ENCODE data around the gene ATP6V0D1. TPM values are rescaled to one million over a fixed set of nuclear protein-coding genes. Genes with fewer than 3 reads are reported as not detected.

Gene ATP6V0D1
- 10 to 100 TPM; 42.1 to 58.3 TPM for total RNA-seq

DNA sequence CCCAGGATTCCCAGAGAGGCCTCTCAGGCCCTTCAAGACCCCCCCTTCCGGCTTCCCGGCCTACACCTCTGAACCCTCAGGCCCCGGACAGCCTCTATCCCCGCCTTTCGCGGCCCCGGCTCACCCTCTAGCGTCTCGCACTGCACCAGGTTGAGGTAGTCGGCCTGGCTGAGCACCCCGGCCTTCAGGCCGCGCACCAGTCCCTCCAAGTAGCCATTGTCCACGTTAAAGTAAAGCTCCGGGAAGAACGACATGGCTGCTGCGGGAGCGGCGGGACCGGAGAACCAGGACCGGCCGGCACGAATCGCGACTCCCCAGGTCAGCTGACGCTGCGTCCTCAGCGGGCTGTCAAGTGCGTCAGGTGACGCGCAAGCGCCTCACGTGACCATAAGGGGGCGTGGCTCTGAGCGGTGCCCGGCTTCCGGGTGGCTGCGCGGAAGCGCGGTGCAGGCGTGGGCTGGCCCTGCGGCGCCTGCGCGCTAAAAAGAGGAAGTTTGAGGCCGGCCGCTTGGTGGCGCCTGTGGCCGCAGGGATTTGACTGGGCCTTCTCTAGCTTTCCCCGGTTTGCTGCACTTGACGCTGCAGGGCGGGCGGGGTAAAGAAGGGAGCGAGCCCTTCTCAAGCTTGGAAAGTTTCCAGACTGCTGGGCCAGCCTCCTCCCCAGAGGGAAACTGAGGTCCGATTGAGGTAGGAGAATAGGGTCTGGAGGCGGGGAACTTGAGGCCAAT lies at the start of gene ATP6V0D1:
ATP6V0D1 (minus strand) TSS at position 325 of the 728 bp plus-strand sequence; CDS start at position 254, 71 bp downstream.
- ATAC-seq: peak; percentile 88
- Mint-ChIP-seq H3K4me3 (peak within 1 kb of the TSS; percentile 99), H3K27ac (peak within 1 kb of the TSS; percentile 99)

GRCh38 chr16:67530013-67530939 lies 49.3 kb upstream of the ATP6V0D1 start:
- H3K36me3 Mint-ChIP-seq: no peaks in the 10 kb centered on the region
- DNase-seq (no peak), ATAC-seq (no peak)
- H3K27ac Mint-ChIP-seq: no peak overlapping the region
- peaks cover 56% of the 10 kb centered on the region for H3K27me3 Mint-ChIP-seq
- CTCF ChIA-PET: interaction anchor here (1.5 to 20.7 kb wide), 5 partner anchors 11 to 115 kb away, joined by 4 to 732 read pairs (median 17); partner anchors contain the start of genes AGRP, ATP6V0D1 and CARMIL2
- peaks cover 18% of the 10 kb centered on the region for H3K4me1 Mint-ChIP-seq
- peak overlapping the region; percentile 42 for H3K4me3 Mint-ChIP-seq
- no peaks in the 10 kb centered on the region for H3K9me3 Mint-ChIP-seq (ENCODE audit: low read depth)

More for the DNA sequence above, at the start of gene ATP6V0D1:
- CTCF ChIA-PET: interaction anchor here (0.7 to 30.1 kb wide), 32 partner anchors 9 to 510 kb away, joined by 3 to 732 read pairs (median 4); partner anchors contain the start of genes ACD, C16orf86, CARMIL2 and CTCF
- H3K4me1 Mint-ChIP-seq: peaks cover 31% of the 10 kb centered on the region
- no peaks in the 10 kb centered on the region for H3K9me3 Mint-ChIP-seq (ENCODE audit: low read depth)
- peak; percentile 99 for DNase-seq
- peaks cover 16% of the 10 kb centered on the region for H3K36me3 Mint-ChIP-seq
- no peaks in the 10 kb centered on the region for H3K27me3 Mint-ChIP-seq

DNA sequence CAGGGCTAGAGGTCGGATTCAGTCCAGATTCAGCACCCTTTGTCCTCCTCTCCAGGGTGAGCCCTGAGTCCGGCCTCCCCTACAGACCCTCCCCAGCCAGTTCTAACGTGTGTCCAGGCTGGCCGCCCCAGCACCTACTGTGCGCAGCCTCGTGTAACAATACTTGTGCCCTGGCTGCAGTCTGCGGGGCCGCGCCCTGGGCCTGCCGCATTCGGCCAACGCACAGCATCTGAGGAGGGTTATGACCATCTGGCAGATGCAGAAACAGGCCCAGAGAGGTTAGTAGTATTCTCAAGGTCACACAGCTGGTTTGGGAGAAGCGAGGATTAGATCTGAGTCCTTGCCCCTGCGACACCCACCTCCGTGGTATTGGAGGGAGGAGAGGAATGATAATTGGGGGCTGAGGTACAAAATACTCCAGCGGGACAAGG lies 48.6 kb upstream of the ATP6V0D1 start:
- CTCF ChIA-PET: interaction anchor here (0.6 to 20.7 kb wide), 8 partner anchors 11 to 130 kb away, joined by 3 to 732 read pairs (median 10); partner anchors contain the start of genes AGRP, ATP6V0D1 and CARMIL2
- H3K36me3 Mint-ChIP-seq: no peaks in the 10 kb centered on the region
- H3K27ac Mint-ChIP-seq: no peak overlapping the region
- no peaks in the 10 kb centered on the region for H3K9me3 Mint-ChIP-seq (ENCODE audit: low read depth)
- peaks cover 18% of the 10 kb centered on the region for H3K4me1 Mint-ChIP-seq
- DNase-seq (no peak), ATAC-seq (no peak)
- peaks cover 53% of the 10 kb centered on the region for H3K27me3 Mint-ChIP-seq
- peak overlapping the region; percentile 42 for H3K4me3 Mint-ChIP-seq

- ATAC-seq (peak; percentile 69), DNase-seq (no peak)
- H3K27ac Mint-ChIP-seq: no peak overlapping the region
- no peaks in the 10 kb centered on the region for H3K36me3 Mint-ChIP-seq
- CTCF ChIA-PET: interaction anchor here (0.6 to 20.7 kb wide), 12 partner anchors 10 to 477 kb away, joined by 3 to 732 read pairs (median 4); partner anchors contain the start of genes AGRP, ATP6V0D1 and CARMIL2
- peaks cover 51% of the 10 kb centered on the region for H3K27me3 Mint-ChIP-seq
- no peaks in the 10 kb centered on the region for H3K9me3 Mint-ChIP-seq (ENCODE audit: low read depth)
- H3K4me3 Mint-ChIP-seq: peak overlapping the region; percentile 42
- peaks cover 18% of the 10 kb centered on the region for H3K4me1 Mint-ChIP-seq
Measured at GRCh38 chr16:67528870-67529581, 48.1 kb upstream of the ATP6V0D1 start.

GRCh38 chr16:67528222-67528869 lies 47.4 kb upstream of the ATP6V0D1 start, which contains the start of gene RIPOR1:
Gene RIPOR1, plus strand, starts transcription at chr16:67528829. Its CDS starts 9,618 bp downstream, at chr16:67538447.
- Mint-ChIP-seq H3K27me3 (peaks cover 51% of the 10 kb centered on the region), H3K9me3 (ENCODE audit: low read depth) (no peaks in the 10 kb centered on the region), H3K36me3 (no peaks in the 10 kb centered on the region), H3K4me3 (peak within 1 kb of the TSS; percentile 42), H3K4me1 (peaks cover 18% of the 10 kb centered on the region), H3K27ac (no peak within 1 kb of the TSS)
- CTCF ChIA-PET: interaction anchor here (0.6 to 20.7 kb wide), 10 partner anchors 10 to 189 kb away, joined by 3 to 732 read pairs (median 4); partner anchors contain the start of genes AGRP, ATP6V0D1 and CARMIL2
- ATAC-seq (peak; percentile 74), DNase-seq (no peak)

DNA sequence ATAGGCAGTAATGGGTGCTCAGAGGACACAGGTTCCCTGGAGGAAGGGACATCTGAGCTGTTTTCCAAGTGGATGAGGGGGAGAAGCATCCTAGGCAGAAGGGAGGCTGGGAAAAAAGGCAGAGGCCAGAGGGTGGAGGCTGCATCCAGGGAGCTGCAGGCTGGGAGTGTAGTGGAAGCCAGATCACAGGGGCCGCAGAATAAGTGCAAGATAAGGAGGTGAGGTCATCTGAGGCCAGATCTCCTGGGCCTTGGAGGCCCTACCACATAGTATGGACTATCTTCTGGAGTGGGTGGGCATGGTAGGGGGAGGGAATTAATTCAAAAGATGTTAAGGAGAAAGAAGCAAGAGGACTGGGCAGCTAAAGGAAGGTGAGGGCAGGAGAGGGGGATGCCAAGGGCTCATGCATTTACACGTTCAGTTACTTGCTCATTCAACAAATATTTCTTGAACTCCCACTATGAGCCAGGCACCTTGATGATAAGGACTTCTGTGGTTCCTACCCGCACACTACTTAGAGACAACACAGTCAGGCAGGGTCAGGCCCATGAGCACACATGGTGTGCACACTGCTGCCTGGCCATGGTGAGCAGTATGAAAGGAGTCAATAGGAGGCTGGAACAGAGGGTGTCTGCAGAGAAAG lies 45.3 kb upstream of the ATP6V0D1 start:
- CTCF ChIA-PET: interaction anchor here (1.0 to 20.7 kb wide), 5 partner anchors 21 to 141 kb away, joined by 4 to 732 read pairs (median 5); partner anchors contain the start of genes AGRP, ATP6V0D1 and CARMIL2
- peaks cover 38% of the 10 kb centered on the region for H3K27me3 Mint-ChIP-seq
- no peak overlapping the region for H3K4me3 Mint-ChIP-seq
- H3K9me3 Mint-ChIP-seq (ENCODE audit: low read depth): no peaks in the 10 kb centered on the region
- ATAC-seq (no peak), DNase-seq (no peak)
- H3K36me3 Mint-ChIP-seq: no peaks in the 10 kb centered on the region
- H3K27ac Mint-ChIP-seq: no peak overlapping the region
- H3K4me1 Mint-ChIP-seq: peaks cover 26% of the 10 kb centered on the region

GRCh38 chr16:67525176-67525860 lies 44.4 kb upstream of the ATP6V0D1 start:
- Mint-ChIP-seq H3K9me3 (ENCODE audit: low read depth) (no peaks in the 10 kb centered on the region), H3K27ac (no peak overlapping the region), H3K36me3 (no peaks in the 10 kb centered on the region), H3K4me3 (no peak overlapping the region), H3K4me1 (peaks cover 24% of the 10 kb centered on the region), H3K27me3 (peaks cover 29% of the 10 kb centered on the region)
- CTCF ChIA-PET: interaction anchor here (1.0 to 20.7 kb wide), 5 partner anchors 22 to 142 kb away, joined by 4 to 732 read pairs (median 5); partner anchors contain the start of genes AGRP, ATP6V0D1 and CARMIL2
- ATAC-seq (no peak), DNase-seq (no peak)

- peak; percentile 91 for ATAC-seq
- DNase-seq: peak; percentile 99
- peak overlapping the region; percentile 81 for H3K4me3 Mint-ChIP-seq
- H3K27me3 Mint-ChIP-seq: peaks cover 7% of the 10 kb centered on the region
- no peaks in the 10 kb centered on the region for H3K9me3 Mint-ChIP-seq (ENCODE audit: low read depth)
- CTCF ChIA-PET: interaction anchor here (0.6 to 20.7 kb wide), 69 partner anchors 9 to 641 kb away, joined by 3 to 732 read pairs (median 5); partner anchors contain the start of genes ACD, AGRP, ATP6V0D1 and C16orf86
- peaks cover 36% of the 10 kb centered on the region for H3K4me1 Mint-ChIP-seq
- peak overlapping the region; percentile 96 for H3K27ac Mint-ChIP-seq
- no peaks in the 10 kb centered on the region for H3K36me3 Mint-ChIP-seq
Measured at GRCh38 chr16:67521095-67521804, 40.3 kb upstream of the ATP6V0D1 start.

- Mint-ChIP-seq H3K36me3 (no peaks in the 10 kb centered on the region), H3K27ac (peak overlapping the region; percentile 86), H3K4me3 (no peak overlapping the region), H3K9me3 (ENCODE audit: low read depth) (no peaks in the 10 kb centered on the region), H3K4me1 (peaks cover 40% of the 10 kb centered on the region), H3K27me3 (peaks cover 3% of the 10 kb centered on the region)
- CTCF ChIA-PET: interaction anchor here (0.7 to 20.7 kb wide), 8 partner anchors 8 to 146 kb away, joined by 3 to 732 read pairs (median 102); partner anchors contain the start of genes ACD, AGRP, ATP6V0D1 and C16orf86
- DNase-seq (no peak), ATAC-seq (no peak)
Measured at GRCh38 chr16:67519242-67519641, 38.3 kb upstream of the ATP6V0D1 start.

- Mint-ChIP-seq H3K4me1 (peaks cover 43% of the 10 kb centered on the region), H3K9me3 (ENCODE audit: low read depth) (no peaks in the 10 kb centered on the region), H3K36me3 (no peaks in the 10 kb centered on the region), H3K4me3 (no peak overlapping the region), H3K27me3 (no peaks in the 10 kb centered on the region), H3K27ac (peak overlapping the region; percentile 86)
- DNase-seq (no peak), ATAC-seq (no peak)
- CTCF ChIA-PET: interaction anchor here (1.1 to 20.7 kb wide), 7 partner anchors 17 to 146 kb away, joined by 3 to 732 read pairs (median 90); partner anchors contain the start of genes ACD, AGRP, ATP6V0D1 and C16orf86
Measured at GRCh38 chr16:67518676-67519075, 37.7 kb upstream of the ATP6V0D1 start.

Measured in activated CD8-positive, alpha-beta memory T cell treated with anti-CD3 and anti-CD28 coated beads, Interleukin-2, amount 10 ng/mL, durations not matched to agents 7 days and 5 days (primary cell).